A549 (cell line): ENCODE data around the gene SAMMSON.

Experiments
- MAX ChIP-seq: IDR thresholded peaks from 2 replicates; pipeline ENCODE4 v1.6.1; 2012
- POLR2A ChIP-seq: IDR thresholded peaks from 2 replicates; pipeline ENCODE4 v1.6.1; 2012; ENCODE audit warnings: mild to moderate bottlenecking, low read length
- RFX5 ChIP-seq: fragments of 450-650 bp; IDR thresholded peaks from 2 replicates; pipeline ENCODE4 v1.7.1; 2014; ENCODE audit warnings: antibody characterized with exemption, mild to moderate bottlenecking, moderate library complexity
- TF ChIP-seq, protein P1 (sequence below): fragments of >200 bp; sonication (Bioruptor Twin); formaldehyde crosslinking; IDR thresholded peaks from 3 replicates; pipeline ENCODE4 v1.5.1; 2016

DNA sequence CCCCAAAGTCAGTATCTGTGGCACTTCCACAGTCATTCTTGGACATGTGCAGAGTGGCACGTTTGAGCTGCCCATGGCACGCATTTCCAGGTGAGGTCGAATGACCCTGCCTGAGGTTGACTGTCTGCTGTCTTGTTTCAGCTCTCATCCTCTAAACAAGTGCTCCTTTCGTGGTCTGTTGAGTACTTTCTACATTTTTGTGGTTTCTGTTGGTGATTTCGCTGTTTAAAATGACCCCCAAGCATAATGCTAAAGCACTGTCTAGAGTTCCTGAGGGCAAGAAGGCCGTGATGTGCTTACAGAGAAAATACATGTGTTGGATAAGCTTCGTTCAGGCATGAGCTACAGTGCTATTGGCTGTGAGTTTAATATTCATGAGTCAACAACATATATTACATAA is 40.0 kb upstream of the SAMMSON start:
- TF ChIP-seq, protein P1, sequence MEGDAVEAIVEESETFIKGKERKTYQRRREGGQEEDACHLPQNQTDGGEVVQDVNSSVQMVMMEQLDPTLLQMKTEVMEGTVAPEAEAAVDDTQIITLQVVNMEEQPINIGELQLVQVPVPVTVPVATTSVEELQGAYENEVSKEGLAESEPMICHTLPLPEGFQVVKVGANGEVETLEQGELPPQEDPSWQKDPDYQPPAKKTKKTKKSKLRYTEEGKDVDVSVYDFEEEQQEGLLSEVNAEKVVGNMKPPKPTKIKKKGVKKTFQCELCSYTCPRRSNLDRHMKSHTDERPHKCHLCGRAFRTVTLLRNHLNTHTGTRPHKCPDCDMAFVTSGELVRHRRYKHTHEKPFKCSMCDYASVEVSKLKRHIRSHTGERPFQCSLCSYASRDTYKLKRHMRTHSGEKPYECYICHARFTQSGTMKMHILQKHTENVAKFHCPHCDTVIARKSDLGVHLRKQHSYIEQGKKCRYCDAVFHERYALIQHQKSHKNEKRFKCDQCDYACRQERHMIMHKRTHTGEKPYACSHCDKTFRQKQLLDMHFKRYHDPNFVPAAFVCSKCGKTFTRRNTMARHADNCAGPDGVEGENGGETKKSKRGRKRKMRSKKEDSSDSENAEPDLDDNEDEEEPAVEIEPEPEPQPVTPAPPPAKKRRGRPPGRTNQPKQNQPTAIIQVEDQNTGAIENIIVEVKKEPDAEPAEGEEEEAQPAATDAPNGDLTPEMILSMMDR = no peak
- TF ChIP-seq RFX5 (no peak), POLR2A (no peak), MAX (no peak)
